Measurements from ENCODE around the gene CACNA1C. TPM values are rescaled to one million over a fixed set of nuclear protein-coding genes. Genes with fewer than 3 reads are reported as not detected.
A peak's percentile ranks its signal among the peaks of the same experiment; 100 is the strongest.

CACNA1C gene
- total RNA-seq, 4 donors from 2014 or later, result 9.7 to 42.1 (median 18.1) TPM

DNA sequence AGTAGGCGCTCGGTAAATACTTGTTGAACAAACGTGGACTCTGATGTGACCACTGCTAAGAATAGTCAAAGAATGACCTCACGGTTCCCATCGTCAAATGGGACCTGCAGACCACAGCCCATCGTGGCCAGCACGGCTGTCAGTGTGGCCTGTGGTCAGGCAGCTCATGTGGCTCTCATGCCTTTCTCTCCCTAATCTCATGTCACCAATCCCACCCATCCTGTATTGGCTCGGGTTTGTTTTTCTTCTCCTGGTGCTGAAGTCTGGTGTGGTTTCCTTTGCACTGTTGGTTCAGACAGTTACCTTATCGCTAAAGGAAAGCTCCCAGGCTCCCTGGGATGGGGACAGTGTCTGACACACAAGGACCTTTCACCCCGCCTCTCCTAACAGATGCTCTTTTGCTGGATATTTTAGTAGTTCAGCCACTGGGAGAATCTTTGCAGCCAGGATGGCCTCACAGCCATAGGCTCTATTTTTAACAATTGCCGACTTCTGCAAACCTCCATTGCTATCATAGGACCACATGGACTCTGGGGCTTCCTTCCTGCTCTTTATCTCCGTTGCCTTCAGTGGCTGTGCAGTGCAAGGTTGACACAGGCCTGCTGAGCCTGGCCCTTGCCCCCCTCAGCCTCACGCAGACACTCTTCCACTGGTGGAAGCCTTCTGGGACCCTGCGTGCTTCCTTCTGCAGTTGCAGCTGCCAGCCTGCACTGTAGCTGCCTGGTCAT lies 448.8 kb downstream of the CACNA1C start:
- no peak overlapping the region for H3K4me3 ChIP-seq
- no peaks in the 10 kb centered on the region for H3K36me3 ChIP-seq
- TF ChIP-seq, protein P1, sequence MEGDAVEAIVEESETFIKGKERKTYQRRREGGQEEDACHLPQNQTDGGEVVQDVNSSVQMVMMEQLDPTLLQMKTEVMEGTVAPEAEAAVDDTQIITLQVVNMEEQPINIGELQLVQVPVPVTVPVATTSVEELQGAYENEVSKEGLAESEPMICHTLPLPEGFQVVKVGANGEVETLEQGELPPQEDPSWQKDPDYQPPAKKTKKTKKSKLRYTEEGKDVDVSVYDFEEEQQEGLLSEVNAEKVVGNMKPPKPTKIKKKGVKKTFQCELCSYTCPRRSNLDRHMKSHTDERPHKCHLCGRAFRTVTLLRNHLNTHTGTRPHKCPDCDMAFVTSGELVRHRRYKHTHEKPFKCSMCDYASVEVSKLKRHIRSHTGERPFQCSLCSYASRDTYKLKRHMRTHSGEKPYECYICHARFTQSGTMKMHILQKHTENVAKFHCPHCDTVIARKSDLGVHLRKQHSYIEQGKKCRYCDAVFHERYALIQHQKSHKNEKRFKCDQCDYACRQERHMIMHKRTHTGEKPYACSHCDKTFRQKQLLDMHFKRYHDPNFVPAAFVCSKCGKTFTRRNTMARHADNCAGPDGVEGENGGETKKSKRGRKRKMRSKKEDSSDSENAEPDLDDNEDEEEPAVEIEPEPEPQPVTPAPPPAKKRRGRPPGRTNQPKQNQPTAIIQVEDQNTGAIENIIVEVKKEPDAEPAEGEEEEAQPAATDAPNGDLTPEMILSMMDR (IDR thresholded peaks at IDR 0.05), result no peak
- no peak for TF ChIP-seq POLR2A (IDR thresholded peaks at IDR 0.05)
- no peaks in the 10 kb centered on the region for H3K9me3 ChIP-seq
- no peaks in the 10 kb centered on the region for H3K4me1 ChIP-seq
- no peaks in the 10 kb centered on the region for H3K27me3 ChIP-seq
- peak in 1 of 3 donors; percentile 10 for DNase-seq
- no peak overlapping the region for H3K27ac ChIP-seq

DNA sequence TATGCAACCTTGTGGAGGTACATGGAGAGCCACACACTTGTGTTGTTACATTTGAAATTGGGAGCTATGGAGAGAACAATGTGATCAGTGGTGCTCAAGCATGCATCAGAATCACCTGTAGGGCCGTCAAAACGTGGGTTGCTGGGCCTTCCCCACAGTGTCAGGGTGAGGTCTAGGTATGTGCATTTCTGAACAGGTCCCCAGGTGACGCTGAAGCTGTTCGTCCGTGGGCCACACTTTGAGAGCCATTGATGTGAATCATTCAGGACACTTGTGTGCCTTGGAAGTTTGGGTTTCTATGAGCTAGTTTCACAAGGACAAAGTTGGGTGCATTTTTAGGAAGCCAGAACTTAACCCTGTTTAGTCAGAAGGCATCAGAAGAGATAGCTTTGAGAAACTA lies 450.2 kb downstream of the CACNA1C start:
- Histone ChIP-seq H3K27me3 (no peaks in the 10 kb centered on the region), H3K36me3 (no peaks in the 10 kb centered on the region), H3K27ac (no peak overlapping the region), H3K4me3 (no peak overlapping the region), H3K9me3 (no peaks in the 10 kb centered on the region), H3K4me1 (peaks cover 0 to 4% (median 0%) of the 10 kb centered on the region in 4 donors)
- no peak for DNase-seq
- TF ChIP-seq, protein P1 (IDR thresholded peaks at IDR 0.05), result no peak
- no peak for TF ChIP-seq POLR2A (IDR thresholded peaks at IDR 0.05)

DNA sequence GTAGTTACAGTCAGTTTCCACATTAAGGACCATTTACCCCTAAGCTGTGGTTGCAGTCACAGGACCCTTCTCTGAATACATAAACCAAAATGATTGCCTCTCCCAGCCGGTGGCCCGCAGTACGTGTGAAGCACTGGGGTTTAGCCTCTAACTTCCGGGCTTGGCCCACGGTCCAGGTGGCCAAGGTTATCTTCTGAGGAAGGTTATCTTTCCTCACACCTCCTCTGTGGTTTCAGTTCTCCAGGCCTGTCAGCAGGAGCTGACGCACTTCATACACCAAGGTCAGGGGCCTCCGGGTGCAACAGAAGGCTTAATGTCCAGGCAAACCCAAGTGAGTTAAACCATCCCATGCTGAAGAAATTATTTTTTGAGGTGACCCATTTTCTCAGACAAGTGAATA lies 451.0 kb downstream of the CACNA1C start:
- TF ChIP-seq POLR2A (IDR thresholded peaks at IDR 0.05), result no peak
- TF ChIP-seq, protein P1 (IDR thresholded peaks at IDR 0.05), result no peak
- Histone ChIP-seq H3K36me3 (no peaks in the 10 kb centered on the region), H3K9me3 (no peaks in the 10 kb centered on the region), H3K27ac (no peak overlapping the region), H3K27me3 (no peaks in the 10 kb centered on the region), H3K4me1 (peaks cover 0 to 4% (median 0%) of the 10 kb centered on the region in 4 donors), H3K4me3 (no peak overlapping the region)
- no peak for DNase-seq

DNA sequence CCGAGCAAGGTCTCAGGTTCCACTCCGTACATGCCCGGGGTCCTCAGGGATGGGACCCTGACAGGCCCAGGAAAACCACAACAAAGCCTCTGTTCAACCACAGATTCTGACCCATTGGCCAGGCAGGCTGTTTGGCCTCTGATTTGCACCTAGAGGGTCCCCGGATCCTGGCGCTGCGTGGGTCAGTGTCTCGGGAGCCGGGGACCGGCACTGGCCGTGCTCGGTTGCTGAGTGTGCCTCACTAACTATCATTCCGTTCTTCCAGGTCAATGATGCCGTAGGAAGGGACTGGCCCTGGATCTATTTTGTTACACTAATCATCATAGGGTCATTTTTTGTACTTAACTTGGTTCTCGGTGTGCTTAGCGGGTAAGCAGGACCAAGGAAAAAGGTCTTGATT lies 451.8 kb downstream of the CACNA1C start:
- H3K27ac ChIP-seq, result no peak overlapping the region
- peak in 1 of 3 donors; percentile 8 for DNase-seq
- peaks cover 0 to 4% (median 0%) of the 10 kb centered on the region in 4 donors for H3K4me1 ChIP-seq
- H3K4me3 ChIP-seq, result no peak overlapping the region
- H3K36me3 ChIP-seq, result no peaks in the 10 kb centered on the region
- H3K27me3 ChIP-seq, result no peaks in the 10 kb centered on the region
- TF ChIP-seq, protein P1 (IDR thresholded peaks at IDR 0.05), result no peak
- TF ChIP-seq POLR2A (IDR thresholded peaks at IDR 0.05), result no peak
- no peaks in the 10 kb centered on the region for H3K9me3 ChIP-seq

DNA sequence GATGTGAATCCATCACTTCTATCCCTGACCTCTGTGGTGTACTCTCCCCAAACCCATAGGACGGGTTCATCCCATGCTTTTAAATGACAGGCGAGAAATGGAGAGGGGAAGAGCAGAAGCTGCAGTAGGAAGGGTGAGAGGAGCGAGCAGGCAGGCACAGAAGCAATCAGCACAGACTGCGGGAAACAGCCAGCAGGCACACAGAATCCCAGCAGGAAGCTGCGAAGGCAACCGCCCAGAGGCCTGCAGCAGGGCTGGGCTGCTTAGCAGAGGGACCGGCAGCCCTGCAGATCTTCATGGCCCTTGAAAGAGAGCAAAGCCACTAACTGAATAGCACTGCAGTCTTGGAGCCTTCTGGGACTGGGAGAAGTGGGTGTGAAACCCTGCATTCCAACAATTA lies 455.0 kb downstream of the CACNA1C start:
- no peaks in the 10 kb centered on the region for H3K36me3 ChIP-seq
- H3K9me3 ChIP-seq, result no peaks in the 10 kb centered on the region
- peaks cover 0 to 4% (median 0%) of the 10 kb centered on the region in 4 donors for H3K4me1 ChIP-seq
- no peak overlapping the region for H3K4me3 ChIP-seq
- TF ChIP-seq, protein P1 (IDR thresholded peaks at IDR 0.05), result no peak
- TF ChIP-seq POLR2A (IDR thresholded peaks at IDR 0.05), result no peak
- no peaks in the 10 kb centered on the region for H3K27me3 ChIP-seq
- no peak overlapping the region for H3K27ac ChIP-seq
- DNase-seq, result no peak
